Thymus (tissue), 11 donors: ENCODE measurements around the gene STX1A. TPM values are rescaled to one million over a fixed set of nuclear protein-coding genes. Genes with fewer than 3 reads are reported as not detected.
"Not testable (repeated sequence)": the region's sequence is repeated elsewhere in the genome, so short reads cannot be mapped to it uniquely, and the experiment has no call there.

ENCODE experiments used
- DNase-seq, 9 donors: peaks; one replicate each; pipeline ENCODE4 v3.0.0-alpha.2; 2013; ENCODE audit warnings: low spot score in 9 of 9, low read depth in 6 of 9, missing footprints in 1 of 9
- H3K27ac ChIP-seq, 2 donors: one replicate each; pipeline ENCODE4 v1.5.1; 2013; ENCODE audit warnings: control low read depth in 1 of 2, low read depth in 1 of 2, low read length in 1 of 2, mild to moderate bottlenecking in 1 of 2, moderate library complexity in 1 of 2
- H3K27me3 ChIP-seq, 2 donors: one replicate each; pipeline ENCODE4 v1.5.1; 2013; ENCODE audit warnings: low read length in 1 of 2; ENCODE audit not compliant: control insufficient read depth in 2 of 2, insufficient read depth in 1 of 2
- H3K36me3 ChIP-seq, 2 donors: one replicate each; pipeline ENCODE4 v1.5.1; 2013; ENCODE audit warnings: low read length in 1 of 2, mild to moderate bottlenecking in 1 of 2, moderate library complexity in 1 of 2; ENCODE audit not compliant: control insufficient read depth in 2 of 2, insufficient read depth in 2 of 2
- H3K4me1 ChIP-seq, 2 donors: one replicate each; pipeline ENCODE4 v1.5.1; 2013; ENCODE audit warnings: low read length in 2 of 2; ENCODE audit not compliant: control insufficient read depth in 2 of 2, insufficient read depth in 2 of 2
- H3K4me3 ChIP-seq, 2 donors: one replicate each; pipeline ENCODE4 v1.5.1; 2013; ENCODE audit warnings: low read length in 2 of 2, control low read depth in 1 of 2, mild to moderate bottlenecking in 1 of 2
- H3K9me3 ChIP-seq, 2 donors: one replicate each; pipeline ENCODE4 v1.5.1; 2013; ENCODE audit warnings: low read length in 1 of 2, mild to moderate bottlenecking in 1 of 2; ENCODE audit not compliant: control insufficient read depth in 2 of 2, insufficient read depth in 1 of 2
- WGBS: extraction: QIAGEN DNeasy Blood & Tissue Kit; methylation state at CpG from one replicate; pipeline ENCODE4 v1.1.7; 2013; 5-methylcytosine and 5-hydroxymethylcytosine counted together
- polyA plus RNA-seq: library from polyadenylated mRNA; stranded (reverse); fragments of 200-250 nt; gene quantifications from one replicate; pipeline ENCODE4 v1.2.3, GENCODE V29; 2013
- total RNA-seq: library from RNA; stranded (reverse); fragments of 120-200 nt; gene quantifications from one replicate; pipeline ENCODE4 v1.2.4, GENCODE V29; 2013
- donor health status: healthy.

Gene STX1A
- total and polyA plus RNA-seq, 2 donors: 2.2 to 5.4 TPM

- Histone ChIP-seq H3K9me3 (no peaks in the 10 kb centered on the region), H3K27me3 (peaks cover 3 to 32% of the 10 kb centered on the region in 2 donors), H3K4me3 (no peak overlapping the region), H3K36me3 (no peaks in the 10 kb centered on the region), H3K27ac (no peak overlapping the region), H3K4me1 (no peaks in the 10 kb centered on the region)
- no peak for DNase-seq
- 93% methylated on average over 1 of the region's 1 CpG for WGBS
Observed at GRCh38 chr7:73726083-73726466, 6.6 kb upstream of the STX1A start.

GRCh38 chr7:73723813-73724212 is 4.3 kb upstream of the STX1A start:
- 93% methylated on average over 3 of the region's 3 CpGs for whole genome bisulfite sequencing
- Histone ChIP-seq H3K9me3 (no peaks in the 10 kb centered on the region), H3K27me3 (peaks cover 13 to 47% of the 10 kb centered on the region in 2 donors), H3K36me3 (no peaks in the 10 kb centered on the region), H3K27ac (no peak overlapping the region), H3K4me1 (peaks cover 2 to 9% of the 10 kb centered on the region in 2 donors), H3K4me3 (no peak overlapping the region)
- DNase-seq: no peak

- H3K4me3 ChIP-seq: no peak overlapping the region
- H3K27me3 ChIP-seq: peaks cover 21 to 54% of the 10 kb centered on the region in 2 donors
- no peak for DNase-seq
- no peaks in the 10 kb centered on the region for H3K36me3 ChIP-seq
- no peak overlapping the region for H3K27ac ChIP-seq
- WGBS: 75% methylated on average over 6 of the region's 6 CpGs
- peaks cover 10 to 19% of the 10 kb centered on the region in 2 donors for H3K4me1 ChIP-seq
- no peaks in the 10 kb centered on the region for H3K9me3 ChIP-seq
Observed at GRCh38 chr7:73722785-73723184, 3.3 kb upstream of the STX1A start.

GRCh38 chr7:73722182-73722581 is 2.7 kb upstream of the STX1A start:
- H3K27me3 ChIP-seq: peaks cover 25 to 56% of the 10 kb centered on the region in 2 donors
- not testable (repeated sequence) for H3K27ac ChIP-seq, H3K4me3 ChIP-seq, DNase-seq, H3K9me3 ChIP-seq, H3K36me3 ChIP-seq
- H3K4me1 ChIP-seq: peaks cover 10 to 25% of the 10 kb centered on the region in 2 donors
- WGBS: 91% methylated on average over 4 of the region's 4 CpGs

GRCh38 chr7:73721377-73721817 is 1.9 kb upstream of the STX1A start:
- WGBS: 69% methylated on average over 3 of the region's 3 CpGs
- no peak for DNase-seq
- H3K27ac ChIP-seq: no peak overlapping the region
- H3K27me3 ChIP-seq: peaks cover 22 to 52% of the 10 kb centered on the region in 2 donors
- peaks cover 10 to 30% of the 10 kb centered on the region in 2 donors for H3K4me1 ChIP-seq
- H3K4me3 ChIP-seq: no peak overlapping the region
- H3K36me3 ChIP-seq: no peaks in the 10 kb centered on the region
- H3K9me3 ChIP-seq: peaks cover 0 to 3% of the 10 kb centered on the region in 2 donors

- WGBS: 94% methylated on average over 9 of the region's 9 CpGs
- not testable (repeated sequence) for H3K4me3 ChIP-seq, H3K27ac ChIP-seq, H3K9me3 ChIP-seq, DNase-seq, H3K36me3 ChIP-seq
- Histone ChIP-seq H3K27me3 (peaks cover 22 to 48% of the 10 kb centered on the region in 2 donors), H3K4me1 (peaks cover 10 to 40% of the 10 kb centered on the region in 2 donors)
Observed at GRCh38 chr7:73720443-73720842, 974 bp upstream of the STX1A start.

GRCh38 chr7:73719806-73720169 is 319 bp upstream of the STX1A start:
- no peak for DNase-seq
- H3K9me3 ChIP-seq: peaks cover 0 to 3% of the 10 kb centered on the region in 2 donors
- H3K27me3 ChIP-seq: peaks cover 22 to 46% of the 10 kb centered on the region in 2 donors
- 15% methylated on average over 16 of the region's 16 CpGs for WGBS
- no peak overlapping the region for H3K27ac ChIP-seq
- H3K36me3 ChIP-seq: no peaks in the 10 kb centered on the region
- peaks cover 10 to 43% of the 10 kb centered on the region in 2 donors for H3K4me1 ChIP-seq
- H3K4me3 ChIP-seq: peak overlapping the region in 1 of 2 donors; percentile 63

GRCh38 chr7:73718438-73718881 is 1.0 kb downstream of the STX1A start:
- Histone ChIP-seq H3K4me1 (peaks cover 10 to 43% of the 10 kb centered on the region in 2 donors), H3K9me3 (peaks cover 0 to 3% of the 10 kb centered on the region in 2 donors), H3K27ac (no peak overlapping the region), H3K36me3 (no peaks in the 10 kb centered on the region), H3K4me3 (peak overlapping the region; percentile 59 to 63), H3K27me3 (peaks cover 22 to 44% of the 10 kb centered on the region in 2 donors)
- WGBS: 36% methylated on average over 9 of the region's 9 CpGs
- DNase-seq: no peak

GRCh38 chr7:73717991-73718405 is 1.5 kb downstream of the STX1A start:
- WGBS: 3% methylated on average over 10 of the region's 10 CpGs
- H3K27me3 ChIP-seq: peaks cover 22 to 44% of the 10 kb centered on the region in 2 donors
- DNase-seq: peak in 3 of 9 donors; percentile 35 to 73 (median 49)
- H3K27ac ChIP-seq: no peak overlapping the region
- H3K4me3 ChIP-seq: no peak overlapping the region
- peaks cover 0 to 3% of the 10 kb centered on the region in 2 donors for H3K9me3 ChIP-seq
- peaks cover 10 to 43% of the 10 kb centered on the region in 2 donors for H3K4me1 ChIP-seq
- H3K36me3 ChIP-seq: no peaks in the 10 kb centered on the region
